Right atrium auricular region (tissue), 2 donors: Measurements from ENCODE around the gene SLC39A6. TPM values are rescaled to one million over a fixed set of nuclear protein-coding genes. Genes with fewer than 3 reads are reported as not detected.

Source experiments
- DNase-seq: peaks from one replicate; pipeline ENCODE4 v3.0.0-alpha.2; 2019; ENCODE audit warnings: low spot score
- H3K27ac ChIP-seq, 2 donors: fragments of 200-600 bp; sonication (generic); 1 replicate in 1 of 2; 2 replicates in 1 of 2; pipeline ENCODE4 v1.5.1; 2016 to 2019
- H3K27me3 ChIP-seq, 2 donors: fragments of 200-600 bp; sonication (generic); one replicate each; pipeline versions ENCODE4 v1.5.1 to v1.6.0; 2017 to 2019
- H3K36me3 ChIP-seq: fragments of 200-600 bp; sonication (generic); one replicate; pipeline ENCODE4 v1.5.1; 2016
- H3K4me1 ChIP-seq, 2 donors: fragments of 200-600 bp; sonication (generic); one replicate each; pipeline versions ENCODE4 v1.5.1 to v1.6.0; 2017 to 2019
- H3K4me3 ChIP-seq, 2 donors: fragments of 200-600 bp; sonication (generic); 1 replicate in 1 of 2; 2 replicates in 1 of 2; pipeline ENCODE4 v1.5.1; 2017 to 2019; ENCODE audit warnings: mild to moderate bottlenecking in 1 of 2, moderate library complexity in 1 of 2
- H3K9me3 ChIP-seq, 2 donors: fragments of 200-600 bp; sonication (generic); one replicate each; pipeline ENCODE4 v1.5.1; 2019
- CTCF ChIP-seq, 2 donors: fragments of 200-600 bp; sonication (generic); IDR thresholded peaks; one replicate each; pipeline ENCODE4 v1.5.1; 2019; ENCODE audit warnings: antibody characterized with exemption in 2 of 2
- total RNA-seq, 2 donors: library from RNA; depleted of rRNA; stranded (reverse); fragments of >200 nt; gene quantifications; one replicate each; pipeline ENCODE4 v1.1.0, GENCODE V29; 2016

SLC39A6 gene
- total RNA-seq, 2 donors from 2014 or later: 15.9 to 20.0 TPM

- no peak overlapping the region for H3K4me3 ChIP-seq
- no peaks in the 10 kb centered on the region for H3K4me1 ChIP-seq
- no peak for TF ChIP-seq CTCF (IDR thresholded peaks at IDR 0.05)
- H3K36me3 ChIP-seq: peaks cover 59% of the 10 kb centered on the region
- no peaks in the 10 kb centered on the region for H3K9me3 ChIP-seq
- H3K27me3 ChIP-seq: no peaks in the 10 kb centered on the region
- no peak overlapping the region for H3K27ac ChIP-seq
- DNase-seq: no peak
Measured at GRCh38 chr18:36157441-36157840, 28.3 kb upstream of the SLC39A6 start.

- H3K9me3 ChIP-seq: no peaks in the 10 kb centered on the region
- no peak for DNase-seq
Measured at GRCh38 chr18:36155851-36156757, 27.0 kb upstream of the SLC39A6 start.

GRCh38 chr18:36153771-36154170 lies 24.6 kb upstream of the SLC39A6 start:
- no peak for DNase-seq
- H3K27ac ChIP-seq: no peak overlapping the region
- peaks cover 44% of the 10 kb centered on the region for H3K36me3 ChIP-seq
- H3K4me1 ChIP-seq: no peaks in the 10 kb centered on the region
- H3K9me3 ChIP-seq: no peaks in the 10 kb centered on the region
- no peaks in the 10 kb centered on the region for H3K27me3 ChIP-seq
- no peak for TF ChIP-seq CTCF (IDR thresholded peaks at IDR 0.05)
- no peak overlapping the region for H3K4me3 ChIP-seq

More at GRCh38 chr18:36155851-36156757, 27.0 kb upstream of the SLC39A6 start:
- no peak overlapping the region for H3K27ac ChIP-seq
- H3K36me3 ChIP-seq: peaks cover 57% of the 10 kb centered on the region
- no peak overlapping the region for H3K4me3 ChIP-seq
- TF ChIP-seq CTCF (IDR thresholded peaks at IDR 0.05): no peak
- no peaks in the 10 kb centered on the region for H3K4me1 ChIP-seq
- H3K27me3 ChIP-seq: no peaks in the 10 kb centered on the region

- no peaks in the 10 kb centered on the region for H3K9me3 ChIP-seq
- no peaks in the 10 kb centered on the region for H3K4me1 ChIP-seq
- no peak for TF ChIP-seq CTCF (IDR thresholded peaks at IDR 0.05)
- DNase-seq: no peak
- H3K27me3 ChIP-seq: no peaks in the 10 kb centered on the region
- H3K36me3 ChIP-seq: peaks cover 49% of the 10 kb centered on the region
- no peak overlapping the region for H3K27ac ChIP-seq
- no peak overlapping the region for H3K4me3 ChIP-seq
Measured at GRCh38 chr18:36153203-36153602, 24.1 kb upstream of the SLC39A6 start.

- no peak for DNase-seq
- Histone ChIP-seq H3K9me3 (no peaks in the 10 kb centered on the region), H3K36me3 (peaks cover 53% of the 10 kb centered on the region), H3K27ac (no peak overlapping the region), H3K27me3 (no peaks in the 10 kb centered on the region), H3K4me1 (no peaks in the 10 kb centered on the region), H3K4me3 (no peak overlapping the region)
- TF ChIP-seq CTCF (IDR thresholded peaks at IDR 0.05): no peak
Measured at GRCh38 chr18:36152781-36153180, 23.6 kb upstream of the SLC39A6 start.
